Putamen (tissue), 1 donor: ENCODE measurements around the gene PLEKHG4B.
"Not testable (repeated sequence)": the region's sequence is repeated elsewhere in the genome, so short reads cannot be mapped to it uniquely, and the experiment has no call there.

ENCODE experiments used
- DNase-seq: peaks from one replicate; pipeline ENCODE4 v3.0.0-alpha.2; 2016; ENCODE audit warnings: low spot score

Gene PLEKHG4B

GRCh38 chr5:155651-156410, 63.9 kb downstream of the PLEKHG4B start:
- no peak for DNase-seq

GRCh38 chr5:156411-157072, 64.6 kb downstream of the PLEKHG4B start:
- DNase-seq = no peak

GRCh38 chr5:157126-157715, 65.3 kb downstream of the PLEKHG4B start:
- DNase-seq = no peak

GRCh38 chr5:157801-158200, 65.8 kb downstream of the PLEKHG4B start:
- DNase-seq = no peak

GRCh38 chr5:158807-159447, 67.0 kb downstream of the PLEKHG4B start:
- no peak for DNase-seq

GRCh38 chr5:159448-160172, 67.6 kb downstream of the PLEKHG4B start:
- no peak for DNase-seq

- DNase-seq = no peak
Measured at GRCh38 chr5:160173-160510, 68.2 kb downstream of the PLEKHG4B start.

GRCh38 chr5:160921-161802, 69.2 kb downstream of the PLEKHG4B start:
- DNase-seq = no peak

GRCh38 chr5:161803-162110, 69.8 kb downstream of the PLEKHG4B start:
- no peak for DNase-seq

GRCh38 chr5:162190-162564, 70.2 kb downstream of the PLEKHG4B start:
- DNase-seq = no peak

- DNase-seq = no peak
Measured at GRCh38 chr5:162565-163337, 70.8 kb downstream of the PLEKHG4B start.

- DNase-seq = no peak
Measured at GRCh38 chr5:163338-163620, 71.3 kb downstream of the PLEKHG4B start.

GRCh38 chr5:163841-164240, 71.9 kb downstream of the PLEKHG4B start:
- no peak for DNase-seq

GRCh38 chr5:164244-164643, 72.3 kb downstream of the PLEKHG4B start:
- DNase-seq = no peak

GRCh38 chr5:164783-165182, 72.8 kb downstream of the PLEKHG4B start:
- not testable (repeated sequence) for DNase-seq

GRCh38 chr5:166441-167372, 74.7 kb downstream of the PLEKHG4B start:
- DNase-seq = no peak

GRCh38 chr5:167511-167910, 75.5 kb downstream of the PLEKHG4B start:
- DNase-seq = no peak

GRCh38 chr5:167982-168660, 76.2 kb downstream of the PLEKHG4B start:
- DNase-seq = no peak

GRCh38 chr5:169071-169727, 77.2 kb downstream of the PLEKHG4B start:
- DNase-seq = no peak
